Karpas-422 (cell line): ENCODE measurements around the gene KLHL4. TPM values are rescaled to one million over a fixed set of nuclear protein-coding genes. Genes with fewer than 3 reads are reported as not detected.
"Not testable (repeated sequence)": the region's sequence is repeated elsewhere in the genome, so short reads cannot be mapped to it uniquely, and the experiment has no call there.

Source experiments
- DNase-seq: peaks from one replicate; pipeline ENCODE4 v3.0.0-alpha.2; 2015
- H2AFZ ChIP-seq: fragments of 200-600 bp; sonication (generic); 2 replicates; pipeline ENCODE4 v1.6.1; 2014; ENCODE audit warnings: antibody characterized with exemption, low read length, mixed read lengths
- H3K27ac ChIP-seq: fragments of 200-600 bp; sonication (generic); 2 replicates; pipeline ENCODE4 v1.5.1; 2014; ENCODE audit warnings: mild to moderate bottlenecking, low read length, moderate library complexity
- H3K27me3 ChIP-seq: fragments of 200-600 bp; sonication (generic); 2 replicates; pipeline ENCODE4 v1.6.1; 2014; ENCODE audit warnings: low read length, mixed read lengths
- H3K36me3 ChIP-seq: fragments of 200-600 bp; sonication (generic); 2 replicates; pipeline ENCODE4 v1.6.1; 2014; ENCODE audit warnings: low read length, mixed read lengths; ENCODE audit not compliant: insufficient read depth
- H3K4me1 ChIP-seq: fragments of 200-600 bp; sonication (generic); 2 replicates; pipeline ENCODE4 v1.6.1; 2014; ENCODE audit warnings: mild to moderate bottlenecking, low read length, mixed read lengths
- H3K4me2 ChIP-seq: fragments of 200-600 bp; sonication (generic); 2 replicates; pipeline ENCODE4 v1.6.1; 2014; ENCODE audit warnings: low read length, low read depth, mild to moderate bottlenecking; ENCODE audit not compliant: poor library complexity, severe bottlenecking
- H3K4me3 ChIP-seq: fragments of 200-600 bp; sonication (generic); 2 replicates; pipeline ENCODE4 v1.5.1; 2014; ENCODE audit warnings: mild to moderate bottlenecking, antibody characterized with exemption, low read length, mixed read lengths
- H3K79me2 ChIP-seq: fragments of 200-600 bp; sonication (generic); 2 replicates; pipeline ENCODE4 v1.6.1; 2014; ENCODE audit warnings: mild to moderate bottlenecking, low read length, mixed read lengths
- H3K9ac ChIP-seq: fragments of 200-600 bp; sonication (generic); 2 replicates; pipeline ENCODE4 v1.6.0; 2014; ENCODE audit warnings: low read length
- H3K9me2 ChIP-seq: fragments of 200-600 bp; sonication (generic), shearing (Covaris generic); replicated peaks from 2 replicates; pipeline ENCODE4 v1.6.0; 2014; ENCODE audit warnings: mild to moderate bottlenecking, low read length, moderate library complexity; ENCODE audit not compliant: insufficient read depth
- H3K9me3 ChIP-seq: fragments of 300-700, 200-600 bp; sonication (generic); 2 replicates; pipeline ENCODE4 v1.6.1; 2014; ENCODE audit warnings: low read length, mixed read lengths
- H4K20me1 ChIP-seq: fragments of 200-600 bp; sonication (generic); 2 replicates; pipeline ENCODE4 v1.6.1; 2014; ENCODE audit warnings: mild to moderate bottlenecking, antibody characterized with exemption, low read length, low read depth; ENCODE audit not compliant: insufficient read depth
- total RNA-seq: library from RNA; depleted of rRNA; stranded (reverse); fragments of >200 nt; shearing (Covaris generic); gene quantifications from 2 replicates; pipeline ENCODE4 v1.2.3, GENCODE V29; 2014; ENCODE audit warnings: low replicate concordance

The KLHL4 gene
- total RNA-seq, 1 experiment from 2014 or later: not detected

GRCh38 chrX:87679849-87680248 is 162.2 kb downstream of the KLHL4 start:
- H4K20me1 ChIP-seq: no peaks in the 10 kb centered on the region
- no peak overlapping the region for H3K4me2 ChIP-seq
- H3K27ac ChIP-seq: no peak overlapping the region
- H2AFZ ChIP-seq: no peak overlapping the region
- no peaks in the 10 kb centered on the region for H3K79me2 ChIP-seq
- no peak overlapping the region for H3K9ac ChIP-seq
- no peaks in the 10 kb centered on the region for H3K27me3 ChIP-seq
- DNase-seq: no peak
- no peaks in the 10 kb centered on the region for H3K9me2 ChIP-seq
- H3K4me1 ChIP-seq: no peaks in the 10 kb centered on the region
- no peaks in the 10 kb centered on the region for H3K9me3 ChIP-seq
- no peaks in the 10 kb centered on the region for H3K36me3 ChIP-seq
- no peak overlapping the region for H3K4me3 ChIP-seq

GRCh38 chrX:87687703-87688102 is 170.1 kb downstream of the KLHL4 start:
- Histone ChIP-seq H3K4me3 (no peak overlapping the region), H3K9me2 (no peaks in the 10 kb centered on the region), H3K27ac (no peak overlapping the region), H3K36me3 (no peaks in the 10 kb centered on the region), H4K20me1 (no peaks in the 10 kb centered on the region), H3K79me2 (no peaks in the 10 kb centered on the region), H3K9ac (no peak overlapping the region), H2AFZ (no peak overlapping the region), H3K4me2 (no peak overlapping the region), H3K9me3 (no peaks in the 10 kb centered on the region), H3K4me1 (no peaks in the 10 kb centered on the region), H3K27me3 (no peaks in the 10 kb centered on the region)
- no peak for DNase-seq

DNA sequence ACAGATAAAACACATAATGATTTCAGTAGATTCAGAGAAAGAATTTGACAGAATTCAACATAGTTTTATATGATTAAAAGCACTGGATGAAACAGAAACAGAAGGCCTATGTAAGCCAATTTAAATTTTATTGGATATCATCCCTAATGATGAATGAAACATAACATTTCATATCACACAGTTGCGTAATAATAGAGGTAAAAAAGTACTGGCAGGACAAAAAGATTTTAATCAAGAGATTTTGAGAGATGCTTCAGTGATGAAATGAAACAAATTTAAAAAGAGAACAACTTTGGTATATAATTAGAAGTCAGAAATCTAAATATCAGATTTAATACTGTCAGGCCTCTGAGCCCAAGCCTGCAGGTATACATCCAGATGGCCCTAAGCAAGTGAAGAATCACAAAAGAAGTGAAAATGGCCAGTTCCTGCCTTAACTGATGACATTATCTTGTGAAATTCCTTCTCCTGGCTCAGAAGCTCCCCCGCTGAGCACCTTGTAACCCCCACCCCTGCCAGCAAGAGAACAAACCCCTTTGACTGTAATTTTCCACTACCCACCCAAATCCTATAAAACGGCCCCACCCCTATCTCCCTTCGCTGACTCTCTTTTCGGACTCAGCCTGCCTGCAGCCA is 170.6 kb downstream of the KLHL4 start:
- not testable (repeated sequence) for H3K4me3 ChIP-seq

GRCh38 chrX:87689218-87689617 is 171.6 kb downstream of the KLHL4 start:
- not testable (repeated sequence) for H3K4me1 ChIP-seq, H3K36me3 ChIP-seq, H3K4me2 ChIP-seq, DNase-seq, H3K27ac ChIP-seq, H2AFZ ChIP-seq, H3K9ac ChIP-seq, H3K9me2 ChIP-seq, H3K79me2 ChIP-seq, H3K27me3 ChIP-seq, H3K4me3 ChIP-seq, H3K9me3 ChIP-seq, H4K20me1 ChIP-seq

More for the DNA sequence above, 170.6 kb downstream of the KLHL4 start:
- H3K9ac ChIP-seq, H3K9me2 ChIP-seq, H2AFZ ChIP-seq, DNase-seq, H3K79me2 ChIP-seq, H3K27me3 ChIP-seq, H4K20me1 ChIP-seq, H3K4me1 ChIP-seq, H3K36me3 ChIP-seq, H3K9me3 ChIP-seq, H3K4me2 ChIP-seq, H3K27ac ChIP-seq: not testable (repeated sequence)

DNA sequence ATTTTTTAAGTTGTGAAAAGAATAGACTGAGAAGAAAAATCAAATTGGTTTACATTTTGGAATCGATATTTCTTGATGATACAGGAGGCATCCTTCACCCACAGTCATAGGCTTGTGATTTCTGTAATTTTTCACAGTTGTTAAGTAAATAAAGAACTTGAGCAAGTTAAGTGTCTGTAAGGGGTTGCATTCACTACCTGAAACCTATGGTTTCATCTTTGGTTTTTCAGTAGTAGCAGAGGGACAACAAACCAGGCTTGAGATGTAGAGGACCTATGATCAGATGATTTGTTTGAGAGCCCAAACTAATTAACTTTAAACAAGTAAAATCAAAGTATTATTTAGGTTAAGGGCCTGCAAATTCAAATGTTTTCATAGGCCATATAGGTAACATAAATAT is 175.6 kb downstream of the KLHL4 start:
- Histone ChIP-seq H3K27ac (no peak overlapping the region), H3K9me2 (no peaks in the 10 kb centered on the region), H4K20me1 (no peaks in the 10 kb centered on the region), H3K4me2 (no peak overlapping the region), H3K9me3 (no peaks in the 10 kb centered on the region), H3K27me3 (no peaks in the 10 kb centered on the region), H3K4me3 (no peak overlapping the region), H3K9ac (no peak overlapping the region), H2AFZ (no peak overlapping the region), H3K79me2 (no peaks in the 10 kb centered on the region), H3K4me1 (no peaks in the 10 kb centered on the region), H3K36me3 (no peaks in the 10 kb centered on the region)
- no peak for DNase-seq

- Histone ChIP-seq H3K27ac (no peak overlapping the region), H3K36me3 (no peaks in the 10 kb centered on the region), H3K79me2 (no peaks in the 10 kb centered on the region), H3K4me1 (no peaks in the 10 kb centered on the region), H4K20me1 (no peaks in the 10 kb centered on the region), H2AFZ (no peak overlapping the region), H3K27me3 (no peaks in the 10 kb centered on the region), H3K4me2 (no peak overlapping the region), H3K9me2 (no peaks in the 10 kb centered on the region), H3K9ac (no peak overlapping the region), H3K9me3 (no peaks in the 10 kb centered on the region), H3K4me3 (no peak overlapping the region)
- no peak for DNase-seq
Measured at GRCh38 chrX:87697409-87697808, 179.8 kb downstream of the KLHL4 start.

DNA sequence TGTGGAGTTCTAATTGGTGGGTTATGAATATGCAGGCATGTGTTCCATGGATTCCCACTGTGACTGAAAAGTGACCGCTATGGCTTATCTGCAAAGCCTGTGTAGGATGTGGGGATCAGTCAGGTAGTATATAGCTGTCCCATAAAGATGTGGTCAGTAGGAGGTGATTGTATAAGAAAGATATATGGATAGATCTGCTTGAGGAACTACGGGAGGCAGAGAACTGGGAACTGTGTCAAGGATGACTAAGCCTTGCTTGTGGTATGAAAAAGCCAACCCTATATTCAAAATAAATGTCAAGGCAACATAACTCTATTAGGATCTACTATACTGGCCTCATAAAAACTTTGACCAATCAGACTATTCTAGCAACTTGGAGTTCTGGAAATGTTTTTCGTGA is 185.2 kb downstream of the KLHL4 start:
- H3K36me3 ChIP-seq: no peaks in the 10 kb centered on the region
- H3K4me1 ChIP-seq: no peaks in the 10 kb centered on the region
- no peaks in the 10 kb centered on the region for H3K9me3 ChIP-seq

DNA sequence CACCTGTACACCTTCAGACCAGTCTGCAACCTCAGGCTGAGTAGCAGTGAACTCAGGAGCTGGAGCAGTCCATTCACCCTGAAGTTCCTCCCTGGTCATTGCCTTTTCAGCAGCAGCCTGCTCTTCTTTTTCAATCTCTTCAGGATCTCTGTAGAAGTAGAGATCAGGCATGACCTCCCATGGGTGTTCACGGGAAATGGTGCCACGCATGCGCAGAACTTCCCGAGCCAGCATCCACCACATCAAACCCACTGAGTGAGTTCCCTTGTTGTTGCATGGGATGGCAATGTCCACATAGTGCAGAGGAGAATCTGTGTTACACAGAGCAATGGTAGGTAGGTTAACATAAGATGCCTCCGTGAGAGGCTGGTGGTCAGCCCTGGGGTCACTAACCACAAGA is 185.9 kb downstream of the KLHL4 start:
- not testable (repeated sequence) for H3K27ac ChIP-seq, H3K9ac ChIP-seq, H3K9me2 ChIP-seq, H3K27me3 ChIP-seq, H4K20me1 ChIP-seq, H3K4me1 ChIP-seq, H3K79me2 ChIP-seq, H3K4me2 ChIP-seq, H2AFZ ChIP-seq, H3K36me3 ChIP-seq, H3K4me3 ChIP-seq, H3K9me3 ChIP-seq, DNase-seq

More for the DNA sequence above, 185.2 kb downstream of the KLHL4 start:
- no peak for DNase-seq
- Histone ChIP-seq H3K9me2 (no peaks in the 10 kb centered on the region), H3K4me2 (no peak overlapping the region), H3K9ac (no peak overlapping the region), H3K4me3 (no peak overlapping the region), H3K27me3 (no peaks in the 10 kb centered on the region), H4K20me1 (no peaks in the 10 kb centered on the region), H2AFZ (no peak overlapping the region), H3K79me2 (no peaks in the 10 kb centered on the region), H3K27ac (no peak overlapping the region)

GRCh38 chrX:87706134-87706533 is 188.5 kb downstream of the KLHL4 start:
- Histone ChIP-seq H3K36me3 (no peaks in the 10 kb centered on the region), H2AFZ (no peak overlapping the region), H3K27ac (no peak overlapping the region), H3K79me2 (no peaks in the 10 kb centered on the region), H3K4me1 (no peaks in the 10 kb centered on the region), H3K9ac (no peak overlapping the region), H3K9me3 (peaks cover 17% of the 10 kb centered on the region), H3K9me2 (no peaks in the 10 kb centered on the region), H3K4me3 (no peak overlapping the region), H3K27me3 (no peaks in the 10 kb centered on the region), H4K20me1 (no peaks in the 10 kb centered on the region), H3K4me2 (no peak overlapping the region)
- no peak for DNase-seq
